ENCODE measurements around the gene GPSM1.

DNA sequence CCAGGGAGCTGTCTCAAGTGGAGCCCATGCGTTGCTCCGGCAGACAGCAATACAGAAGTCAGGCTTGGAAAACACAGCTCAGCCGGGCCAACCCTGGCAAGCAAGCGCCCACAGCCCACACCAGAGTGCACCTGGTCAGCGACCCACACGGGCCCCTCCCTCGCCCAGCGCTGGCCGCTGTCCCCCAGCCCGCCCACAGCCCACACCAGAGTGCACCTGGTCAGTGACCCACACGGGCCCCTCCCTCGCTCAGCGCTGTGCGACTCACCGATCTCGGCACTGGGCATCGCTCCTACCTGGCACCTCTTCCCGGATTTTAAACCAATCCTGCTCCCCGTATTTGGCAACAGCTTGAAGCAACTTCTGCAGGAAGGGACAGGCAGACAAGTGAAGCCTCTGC lies 59.9 kb downstream of the GPSM1 start:
- TF ChIP-seq, protein P1, sequence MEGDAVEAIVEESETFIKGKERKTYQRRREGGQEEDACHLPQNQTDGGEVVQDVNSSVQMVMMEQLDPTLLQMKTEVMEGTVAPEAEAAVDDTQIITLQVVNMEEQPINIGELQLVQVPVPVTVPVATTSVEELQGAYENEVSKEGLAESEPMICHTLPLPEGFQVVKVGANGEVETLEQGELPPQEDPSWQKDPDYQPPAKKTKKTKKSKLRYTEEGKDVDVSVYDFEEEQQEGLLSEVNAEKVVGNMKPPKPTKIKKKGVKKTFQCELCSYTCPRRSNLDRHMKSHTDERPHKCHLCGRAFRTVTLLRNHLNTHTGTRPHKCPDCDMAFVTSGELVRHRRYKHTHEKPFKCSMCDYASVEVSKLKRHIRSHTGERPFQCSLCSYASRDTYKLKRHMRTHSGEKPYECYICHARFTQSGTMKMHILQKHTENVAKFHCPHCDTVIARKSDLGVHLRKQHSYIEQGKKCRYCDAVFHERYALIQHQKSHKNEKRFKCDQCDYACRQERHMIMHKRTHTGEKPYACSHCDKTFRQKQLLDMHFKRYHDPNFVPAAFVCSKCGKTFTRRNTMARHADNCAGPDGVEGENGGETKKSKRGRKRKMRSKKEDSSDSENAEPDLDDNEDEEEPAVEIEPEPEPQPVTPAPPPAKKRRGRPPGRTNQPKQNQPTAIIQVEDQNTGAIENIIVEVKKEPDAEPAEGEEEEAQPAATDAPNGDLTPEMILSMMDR (IDR thresholded peaks at IDR 0.05) = no peak
- TF ChIP-seq POLR2A (IDR thresholded peaks at IDR 0.05) = no peak
